ENCODE results near the gene CCNK. TPM values are rescaled to one million over a fixed set of nuclear protein-coding genes. Genes with fewer than 3 reads are reported as not detected.

The CCNK gene
- total and polyA plus RNA-seq, 5 donors from 2014 or later: 8.8 to 139 (median 22.3) TPM

DNA sequence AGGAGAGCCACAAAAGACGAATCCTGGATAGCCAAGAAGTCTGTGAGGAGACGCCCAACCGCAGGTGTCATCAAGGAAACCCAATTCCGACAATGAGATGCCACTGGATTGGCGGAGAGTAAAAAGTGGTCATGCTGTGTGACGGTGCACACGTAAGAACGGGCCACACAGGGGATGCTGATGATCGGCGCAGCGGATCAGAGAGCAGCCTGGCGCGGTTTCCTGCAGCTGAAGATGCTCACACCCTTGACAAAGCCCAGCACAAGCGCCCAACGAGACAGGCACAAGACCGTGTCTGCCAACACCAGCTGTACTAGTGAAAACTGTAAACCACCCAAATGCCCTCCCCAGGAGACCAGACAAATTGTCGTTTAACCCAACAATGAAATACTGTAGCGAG is 67.0 kb downstream of the CCNK start:
- Mint-ChIP-seq H3K4me1 (peaks cover 0 to 11% (median 4%) of the 10 kb centered on the region in 4 donors), H3K4me3 (no peak overlapping the region), H3K36me3 (no peaks in the 10 kb centered on the region), H3K27me3 (no peaks in the 10 kb centered on the region), H3K27ac (no peak overlapping the region), H3K9me3 (no peaks in the 10 kb centered on the region)
- Histone ChIP-seq H3K36me3 (ENCODE audit: control insufficient read depth, insufficient read depth, low read length) (no peaks in the 10 kb centered on the region), H3K27ac (ENCODE audit: insufficient read depth, low read length, poor library complexity, severe bottlenecking) (no peak overlapping the region), H3K4me3 (ENCODE audit: low read depth, low read length) (no peak overlapping the region), H3K27me3 (ENCODE audit: control insufficient read depth, insufficient read depth, low read length) (no peaks in the 10 kb centered on the region), H3K9me3 (ENCODE audit: control insufficient read depth in 2 of 2, low read length in 2 of 2) (no peaks in the 10 kb centered on the region), H3K4me1 (ENCODE audit: control insufficient read depth, insufficient read depth, low read length, poor library complexity, severe bottlenecking) (no peaks in the 10 kb centered on the region)
- ATAC-seq (ENCODE audit: low read depth in 2 of 2) (no peak), DNase-seq (no peak)

GRCh38 chr14:99548871-99549515 is 67.8 kb downstream of the CCNK start:
- Histone ChIP-seq H3K36me3 (ENCODE audit: control insufficient read depth, insufficient read depth, low read length) (no peaks in the 10 kb centered on the region), H3K27ac (ENCODE audit: insufficient read depth, low read length, poor library complexity, severe bottlenecking) (no peak overlapping the region), H3K4me3 (ENCODE audit: low read depth, low read length) (no peak overlapping the region), H3K4me1 (ENCODE audit: control insufficient read depth, insufficient read depth, low read length, poor library complexity, severe bottlenecking) (no peaks in the 10 kb centered on the region), H3K9me3 (ENCODE audit: control insufficient read depth in 2 of 2, low read length in 2 of 2) (no peaks in the 10 kb centered on the region), H3K27me3 (ENCODE audit: control insufficient read depth, insufficient read depth, low read length) (no peaks in the 10 kb centered on the region)
- H3K27me3 Mint-ChIP-seq: no peaks in the 10 kb centered on the region
- ATAC-seq (ENCODE audit: low read depth in 2 of 2): no peak
- no peak for DNase-seq
- no peak overlapping the region for H3K27ac Mint-ChIP-seq
- H3K9me3 Mint-ChIP-seq: no peaks in the 10 kb centered on the region
- H3K4me3 Mint-ChIP-seq: no peak overlapping the region
- H3K36me3 Mint-ChIP-seq: no peaks in the 10 kb centered on the region
- H3K4me1 Mint-ChIP-seq: peaks cover 0 to 7% (median 3%) of the 10 kb centered on the region in 4 donors

- Mint-ChIP-seq H3K36me3 (no peaks in the 10 kb centered on the region), H3K9me3 (no peaks in the 10 kb centered on the region), H3K27me3 (no peaks in the 10 kb centered on the region), H3K4me1 (peaks cover 0 to 6% (median 3%) of the 10 kb centered on the region in 4 donors), H3K4me3 (no peak overlapping the region), H3K27ac (no peak overlapping the region)
- DNase-seq: no peak
- H3K36me3 ChIP-seq (ENCODE audit: control insufficient read depth, insufficient read depth, low read length): no peaks in the 10 kb centered on the region
- ATAC-seq (ENCODE audit: low read depth in 2 of 2): no peak
- H3K27me3 ChIP-seq (ENCODE audit: control insufficient read depth, insufficient read depth, low read length): no peaks in the 10 kb centered on the region
- H3K27ac ChIP-seq (ENCODE audit: insufficient read depth, low read length, poor library complexity, severe bottlenecking): no peak overlapping the region
- no peaks in the 10 kb centered on the region for H3K4me1 ChIP-seq (ENCODE audit: control insufficient read depth, insufficient read depth, low read length, poor library complexity, severe bottlenecking)
- no peak overlapping the region for H3K4me3 ChIP-seq (ENCODE audit: low read depth, low read length)
- no peaks in the 10 kb centered on the region for H3K9me3 ChIP-seq (ENCODE audit: control insufficient read depth in 2 of 2, low read length in 2 of 2)
These were observed 68.5 kb downstream of the CCNK start for GRCh38 chr14:99549684-99550083.

DNA sequence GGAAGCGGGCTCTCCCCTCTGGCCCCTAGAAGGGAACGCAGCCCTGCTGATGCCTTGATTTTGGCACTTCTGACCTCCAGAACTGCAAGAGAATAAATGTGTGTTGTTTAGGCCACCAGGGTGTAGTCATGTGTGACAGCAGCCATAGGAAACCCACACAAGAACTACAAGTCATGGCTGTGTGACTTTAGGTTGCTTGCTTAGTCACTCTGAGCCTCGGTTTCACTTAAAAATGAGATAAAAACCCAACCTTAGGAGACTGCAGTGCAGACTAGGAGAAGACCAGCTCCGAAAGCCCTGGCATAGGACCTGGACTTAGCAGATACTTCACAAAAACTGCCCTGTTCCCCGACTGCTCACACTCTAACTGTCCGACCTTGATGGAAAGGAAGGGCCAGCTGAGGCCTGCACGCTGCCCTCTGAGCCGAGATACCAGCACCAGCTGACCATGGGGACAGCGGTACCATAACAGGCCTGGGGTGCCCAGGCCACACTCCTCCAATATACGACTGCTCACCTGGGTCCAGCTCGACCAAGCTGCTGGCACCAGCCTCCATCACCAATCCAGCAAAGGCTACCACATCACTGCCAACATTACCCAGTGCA is 69.3 kb downstream of the CCNK start:
- H3K27me3 ChIP-seq (ENCODE audit: control insufficient read depth, insufficient read depth, low read length): no peaks in the 10 kb centered on the region
- no peak for DNase-seq
- no peaks in the 10 kb centered on the region for H3K4me1 ChIP-seq (ENCODE audit: control insufficient read depth, insufficient read depth, low read length, poor library complexity, severe bottlenecking)
- no peak for ATAC-seq (ENCODE audit: low read depth in 2 of 2)
- Mint-ChIP-seq H3K4me3 (no peak overlapping the region), H3K4me1 (peaks cover 0 to 8% (median 2%) of the 10 kb centered on the region in 4 donors), H3K9me3 (no peaks in the 10 kb centered on the region), H3K27ac (no peak overlapping the region), H3K36me3 (no peaks in the 10 kb centered on the region), H3K27me3 (no peaks in the 10 kb centered on the region)
- no peaks in the 10 kb centered on the region for H3K9me3 ChIP-seq (ENCODE audit: control insufficient read depth in 2 of 2, low read length in 2 of 2)
- no peak overlapping the region for H3K27ac ChIP-seq (ENCODE audit: insufficient read depth, low read length, poor library complexity, severe bottlenecking)
- H3K4me3 ChIP-seq (ENCODE audit: low read depth, low read length): no peak overlapping the region
- H3K36me3 ChIP-seq (ENCODE audit: control insufficient read depth, insufficient read depth, low read length): no peaks in the 10 kb centered on the region

DNA sequence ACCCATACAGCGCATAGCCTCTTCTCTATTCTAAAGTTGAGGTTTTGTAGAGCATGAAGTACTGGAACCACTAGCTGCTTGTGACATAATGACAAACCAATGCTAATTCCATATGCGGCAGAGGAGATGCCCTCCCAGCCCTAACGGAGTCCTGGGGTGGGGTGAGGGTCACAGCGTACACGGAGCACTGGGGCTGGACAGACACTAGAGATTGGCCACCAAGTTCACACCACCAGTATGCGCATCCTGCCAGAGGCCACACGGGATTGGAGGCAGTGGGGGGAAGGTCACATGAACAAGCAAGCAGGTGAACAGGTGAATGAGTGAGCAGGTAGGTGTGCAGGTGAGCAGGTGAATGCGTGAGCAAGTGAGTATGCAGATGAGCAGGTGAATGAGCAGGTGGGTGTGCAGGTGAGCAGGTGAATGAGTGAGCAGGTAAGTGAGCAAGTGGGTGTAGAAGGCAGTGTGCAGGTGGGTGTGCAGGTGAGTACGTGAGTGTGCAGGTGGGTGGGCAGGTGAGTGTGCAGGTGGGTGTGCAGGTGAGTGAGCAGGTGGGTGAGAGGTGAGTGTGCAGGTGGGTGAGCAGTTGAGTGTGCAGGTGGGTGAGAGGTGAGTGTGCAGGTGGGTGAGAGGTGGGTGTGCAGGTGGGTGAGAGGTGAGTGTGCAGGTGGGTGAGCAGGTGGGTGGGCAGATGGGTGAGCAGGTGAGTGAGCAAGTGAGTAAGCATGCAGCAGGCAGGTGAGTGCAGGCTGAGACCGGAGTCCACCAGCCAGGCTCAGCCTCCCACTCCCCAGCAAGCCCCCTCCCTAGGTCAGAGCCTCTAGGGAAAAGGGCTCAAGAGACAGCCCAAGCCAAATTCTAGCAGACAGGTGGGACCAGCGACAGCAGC is 70.1 kb downstream of the CCNK start:
- Histone ChIP-seq H3K27me3 (ENCODE audit: control insufficient read depth, insufficient read depth, low read length) (no peaks in the 10 kb centered on the region), H3K36me3 (ENCODE audit: control insufficient read depth, insufficient read depth, low read length) (no peaks in the 10 kb centered on the region), H3K4me1 (ENCODE audit: control insufficient read depth, insufficient read depth, low read length, poor library complexity, severe bottlenecking) (no peaks in the 10 kb centered on the region), H3K27ac (ENCODE audit: insufficient read depth, low read length, poor library complexity, severe bottlenecking) (no peak overlapping the region), H3K9me3 (ENCODE audit: control insufficient read depth in 2 of 2, low read length in 2 of 2) (no peaks in the 10 kb centered on the region), H3K4me3 (ENCODE audit: low read depth, low read length) (no peak overlapping the region)
- no peaks in the 10 kb centered on the region for H3K27me3 Mint-ChIP-seq
- peaks cover 0 to 8% (median 4%) of the 10 kb centered on the region in 4 donors for H3K4me1 Mint-ChIP-seq
- DNase-seq (no peak), ATAC-seq (ENCODE audit: low read depth in 2 of 2) (no peak)
- H3K4me3 Mint-ChIP-seq: no peak overlapping the region
- H3K27ac Mint-ChIP-seq: peak overlapping the region in 2 of 3 donors; percentile 71 to 75
- H3K36me3 Mint-ChIP-seq: no peaks in the 10 kb centered on the region
- H3K9me3 Mint-ChIP-seq: no peaks in the 10 kb centered on the region

DNA sequence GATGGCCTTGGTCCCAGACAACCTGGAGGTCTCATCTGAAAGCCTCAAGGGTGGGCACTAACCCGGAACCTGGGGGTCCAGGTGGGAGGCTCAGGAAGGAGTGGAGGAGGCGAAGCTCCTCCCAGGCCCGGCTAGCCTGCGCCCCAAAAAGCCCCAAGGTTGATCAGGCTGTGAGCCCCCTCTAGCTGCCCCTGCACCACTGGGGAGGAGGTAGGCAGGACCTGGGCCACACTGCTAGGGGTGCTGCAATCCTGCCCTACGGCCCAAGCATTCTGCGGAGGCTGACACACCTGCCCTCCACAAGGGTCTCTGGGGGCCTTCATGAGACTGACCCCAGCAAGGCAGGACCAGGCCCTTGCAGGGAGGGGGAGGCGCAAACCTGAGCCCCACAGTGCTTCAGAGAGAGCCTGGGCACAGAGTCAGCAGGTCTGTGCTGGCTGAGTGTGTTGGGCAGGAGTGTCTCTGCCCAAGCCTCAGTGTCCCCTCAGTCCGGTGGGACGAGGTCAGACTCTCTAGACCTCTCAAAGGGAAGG is 70.9 kb downstream of the CCNK start:
- DNase-seq (no peak), ATAC-seq (ENCODE audit: low read depth in 2 of 2) (no peak)
- Mint-ChIP-seq H3K27me3 (no peaks in the 10 kb centered on the region), H3K4me3 (no peak overlapping the region), H3K9me3 (no peaks in the 10 kb centered on the region), H3K27ac (no peak overlapping the region), H3K4me1 (peaks cover 0 to 10% (median 4%) of the 10 kb centered on the region in 4 donors), H3K36me3 (no peaks in the 10 kb centered on the region)
- Histone ChIP-seq H3K36me3 (ENCODE audit: control insufficient read depth, insufficient read depth, low read length) (no peaks in the 10 kb centered on the region), H3K9me3 (ENCODE audit: control insufficient read depth in 2 of 2, low read length in 2 of 2) (no peaks in the 10 kb centered on the region), H3K4me3 (ENCODE audit: low read depth, low read length) (no peak overlapping the region), H3K4me1 (ENCODE audit: control insufficient read depth, insufficient read depth, low read length, poor library complexity, severe bottlenecking) (no peaks in the 10 kb centered on the region), H3K27me3 (ENCODE audit: control insufficient read depth, insufficient read depth, low read length) (no peaks in the 10 kb centered on the region), H3K27ac (ENCODE audit: insufficient read depth, low read length, poor library complexity, severe bottlenecking) (no peak overlapping the region)

GRCh38 chr14:99552572-99553216 is 71.5 kb downstream of the CCNK start:
- H3K4me3 Mint-ChIP-seq: no peak overlapping the region
- no peak for DNase-seq
- no peak overlapping the region for H3K27ac ChIP-seq (ENCODE audit: insufficient read depth, low read length, poor library complexity, severe bottlenecking)

More at GRCh38 chr14:99552572-99553216, 71.5 kb downstream of the CCNK start:
- Histone ChIP-seq H3K4me1 (ENCODE audit: control insufficient read depth, insufficient read depth, low read length, poor library complexity, severe bottlenecking) (no peaks in the 10 kb centered on the region), H3K9me3 (ENCODE audit: control insufficient read depth in 2 of 2, low read length in 2 of 2) (no peaks in the 10 kb centered on the region), H3K36me3 (ENCODE audit: control insufficient read depth, insufficient read depth, low read length) (no peaks in the 10 kb centered on the region), H3K4me3 (ENCODE audit: low read depth, low read length) (no peak overlapping the region), H3K27me3 (ENCODE audit: control insufficient read depth, insufficient read depth, low read length) (no peaks in the 10 kb centered on the region)
- H3K27me3 Mint-ChIP-seq: no peaks in the 10 kb centered on the region
- no peaks in the 10 kb centered on the region for H3K36me3 Mint-ChIP-seq
- peaks cover 0 to 10% (median 4%) of the 10 kb centered on the region in 4 donors for H3K4me1 Mint-ChIP-seq
- H3K9me3 Mint-ChIP-seq: no peaks in the 10 kb centered on the region
- ATAC-seq (ENCODE audit: low read depth in 2 of 2): no peak
- no peak overlapping the region for H3K27ac Mint-ChIP-seq

Data from CD4-positive, CD25-positive, alpha-beta regulatory T cell (primary cell).